HG03460 (cell line): ENCODE measurements around the gene HOMER1.

Experiments used
- ATAC-seq: cut with Tn5 transposase; IDR thresholded peaks from one replicate; pipeline ENCODE4 v1.9.1; 2021; ENCODE audit not compliant: unreplicated experiment

HOMER1 gene

GRCh38 chr5:79491690-79492317 lies 22.1 kb downstream of the HOMER1 start:
- no peak for ATAC-seq

DNA sequence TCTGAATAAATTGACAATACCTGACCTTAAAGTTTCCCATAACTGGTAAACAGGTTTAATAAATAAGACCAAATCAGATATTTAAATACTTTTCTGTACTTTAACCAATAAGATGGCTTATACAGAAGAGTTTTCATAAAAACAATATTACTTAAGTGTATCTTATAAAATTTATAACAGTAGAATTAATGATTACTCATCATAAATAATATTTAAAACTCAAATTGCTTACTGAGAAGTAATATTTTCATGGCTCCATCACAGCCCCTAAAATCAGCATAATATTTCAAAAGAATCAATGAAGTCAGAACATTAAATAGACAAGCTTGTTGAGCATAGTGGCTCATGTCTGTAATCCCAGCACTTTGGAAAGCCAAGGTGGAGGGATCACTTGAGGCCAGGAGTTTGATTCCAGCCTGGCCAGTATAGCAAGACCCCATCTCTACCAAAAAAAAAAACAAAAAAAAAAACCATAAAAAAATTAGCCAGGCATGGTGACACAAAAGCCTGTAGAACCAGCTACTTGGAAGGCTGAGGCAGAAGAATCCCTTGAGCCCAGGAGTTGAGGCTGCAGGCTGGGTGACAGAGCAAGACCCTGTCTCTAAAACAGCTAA lies 23.5 kb downstream of the HOMER1 start:
- ATAC-seq = no peak

GRCh38 chr5:79489773-79490172 lies 24.2 kb downstream of the HOMER1 start:
- no peak for ATAC-seq

GRCh38 chr5:79488775-79489174 lies 25.2 kb downstream of the HOMER1 start:
- no peak for ATAC-seq

- no peak for ATAC-seq
These were observed 25.9 kb downstream of the HOMER1 start for GRCh38 chr5:79488058-79488457.

DNA sequence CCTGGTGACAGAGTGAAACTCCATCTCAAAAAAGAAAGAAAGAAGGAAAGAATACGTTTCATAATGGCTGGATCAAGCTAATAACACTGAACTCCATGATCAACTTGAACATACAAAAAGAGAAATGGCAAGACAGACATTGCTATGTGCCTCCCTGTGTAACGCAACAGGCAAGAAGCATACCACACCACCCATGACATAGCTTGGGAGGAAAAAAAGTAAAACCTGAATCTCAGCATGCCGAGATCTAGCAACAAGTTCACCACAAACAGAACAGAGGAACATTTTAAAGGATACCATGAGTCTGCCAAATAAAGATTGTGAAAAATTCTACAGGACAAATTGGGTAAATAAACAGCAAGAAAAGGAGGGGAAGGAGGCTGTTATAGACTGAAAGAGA lies 26.7 kb downstream of the HOMER1 start:
- ATAC-seq = no peak

- ATAC-seq = no peak
These were observed 27.8 kb downstream of the HOMER1 start for GRCh38 chr5:79486116-79486515.

DNA sequence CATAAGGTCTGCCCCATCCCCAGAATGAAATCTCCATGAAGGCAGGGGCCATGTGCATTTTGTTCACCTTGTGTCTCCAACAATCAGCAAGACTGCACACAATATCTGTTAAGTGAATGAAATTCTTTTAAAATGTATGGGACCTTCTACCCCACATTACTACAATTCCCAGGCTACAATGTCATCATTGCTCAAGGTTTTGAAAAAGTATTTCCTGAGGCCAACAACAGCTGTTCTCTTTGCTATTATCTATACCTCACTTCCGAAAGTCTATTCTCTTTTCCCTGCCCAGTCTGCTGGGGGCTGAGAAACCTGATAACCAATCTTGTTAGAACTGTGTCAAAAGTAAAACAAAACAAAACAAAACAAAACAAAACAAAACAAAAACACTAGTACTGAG lies 29.2 kb downstream of the HOMER1 start:
- no peak for ATAC-seq

GRCh38 chr5:79481574-79481973 lies 32.4 kb downstream of the HOMER1 start:
- no peak for ATAC-seq

DNA sequence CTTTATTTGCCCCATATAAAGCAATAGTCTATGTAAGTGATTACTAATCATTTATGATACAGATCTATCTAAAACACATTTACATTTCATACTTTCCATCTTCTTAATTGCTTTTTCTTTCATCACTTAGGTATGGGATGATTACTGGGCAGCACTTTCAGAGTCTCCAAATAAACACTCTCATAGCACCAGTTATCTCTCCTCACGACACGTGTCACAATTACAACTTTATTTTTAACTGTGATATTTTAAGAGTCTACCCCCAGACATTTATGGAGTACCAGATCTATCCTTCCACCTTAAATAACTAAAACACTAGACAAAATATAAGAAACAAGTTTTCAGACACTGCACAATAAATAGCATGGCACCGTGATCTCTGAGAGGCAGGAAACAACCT lies 32.9 kb downstream of the HOMER1 start:
- ATAC-seq = no peak

DNA sequence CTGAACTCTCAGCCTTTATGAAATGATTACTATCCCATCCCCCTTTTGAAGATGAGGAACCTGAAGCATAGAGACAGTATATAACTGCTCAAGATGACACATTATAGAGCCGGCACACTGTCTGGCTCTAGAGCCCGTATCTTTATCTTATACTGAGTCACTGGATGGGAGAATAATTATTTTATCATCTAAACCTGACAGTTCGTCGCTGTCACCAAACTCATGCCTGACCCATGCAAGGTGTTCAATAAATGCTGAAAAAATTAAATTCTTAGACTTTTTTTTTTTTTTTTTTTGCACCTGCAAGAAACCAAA lies 38.8 kb downstream of the HOMER1 start:
- ATAC-seq = no peak

- no peak for ATAC-seq
These were observed 39.4 kb downstream of the HOMER1 start for GRCh38 chr5:79474367-79475151.

- ATAC-seq = no peak
These were observed 42.4 kb downstream of the HOMER1 start for GRCh38 chr5:79471556-79471955.

DNA sequence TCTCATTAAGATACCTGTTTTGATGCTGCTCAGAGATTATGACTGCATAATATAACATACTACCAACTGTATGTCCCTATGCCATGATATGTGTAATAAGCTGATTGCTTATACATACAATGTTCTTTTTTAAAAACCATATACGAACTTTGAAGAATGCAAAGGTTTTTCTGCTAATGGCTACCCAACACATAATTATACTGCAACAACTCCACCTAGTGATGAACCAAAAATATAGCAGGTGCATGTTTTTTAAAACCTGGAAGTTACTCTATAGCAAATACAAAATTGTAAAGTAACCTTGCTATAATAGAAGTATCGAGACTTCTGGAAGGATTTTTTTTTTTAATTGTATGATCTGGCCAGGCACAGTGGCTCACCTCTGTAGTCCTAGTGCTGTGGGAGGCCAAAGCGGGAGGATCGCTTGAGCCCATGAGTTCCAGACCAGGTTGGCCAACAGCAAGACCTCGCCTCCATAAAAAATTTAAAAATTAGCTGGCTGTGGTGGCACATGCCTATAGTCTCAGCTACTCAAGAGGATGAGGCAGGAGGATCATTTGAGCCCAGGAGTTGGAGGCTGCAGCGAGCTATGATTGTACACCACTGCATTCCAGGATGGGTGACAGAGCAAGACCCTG lies 49.1 kb downstream of the HOMER1 start:
- ATAC-seq = no peak

DNA sequence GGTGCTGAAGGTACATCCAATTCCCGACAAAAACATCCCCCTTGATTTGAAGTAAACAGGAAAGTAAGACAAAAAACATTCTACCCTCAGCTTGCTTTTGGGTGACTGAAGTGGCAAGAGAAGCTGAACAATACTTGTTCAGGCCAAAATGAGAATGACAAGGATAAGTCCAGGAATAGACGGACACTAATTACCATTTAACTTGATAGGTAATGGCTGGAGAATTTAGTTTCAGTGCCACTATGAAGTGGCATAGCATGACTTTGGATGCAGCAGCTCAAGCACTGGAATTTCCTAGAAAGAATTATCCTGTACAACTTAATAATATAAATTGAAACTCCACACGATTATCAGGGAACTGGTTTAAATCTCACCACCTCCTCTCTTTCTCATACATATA lies 49.7 kb downstream of the HOMER1 start:
- ATAC-seq = no peak

DNA sequence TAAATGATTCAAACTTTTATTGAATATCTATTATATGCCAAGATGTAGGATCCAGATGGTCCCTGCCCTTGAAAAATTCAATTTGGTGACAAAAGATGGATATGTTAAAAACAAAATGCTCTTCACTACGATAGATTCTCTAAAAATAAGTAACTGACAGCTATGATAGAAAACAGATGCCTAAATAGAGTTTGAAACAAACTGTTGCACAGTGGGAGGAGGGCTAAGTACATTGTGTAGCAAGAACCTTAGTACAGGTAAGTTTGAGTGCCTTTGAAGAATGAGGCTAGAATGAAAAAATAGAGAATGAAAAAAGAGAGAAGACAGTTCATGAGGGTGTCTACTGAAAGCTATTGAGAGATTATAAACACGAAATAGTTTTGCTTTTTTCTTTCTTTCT lies 54.3 kb downstream of the HOMER1 start:
- ATAC-seq = no peak

DNA sequence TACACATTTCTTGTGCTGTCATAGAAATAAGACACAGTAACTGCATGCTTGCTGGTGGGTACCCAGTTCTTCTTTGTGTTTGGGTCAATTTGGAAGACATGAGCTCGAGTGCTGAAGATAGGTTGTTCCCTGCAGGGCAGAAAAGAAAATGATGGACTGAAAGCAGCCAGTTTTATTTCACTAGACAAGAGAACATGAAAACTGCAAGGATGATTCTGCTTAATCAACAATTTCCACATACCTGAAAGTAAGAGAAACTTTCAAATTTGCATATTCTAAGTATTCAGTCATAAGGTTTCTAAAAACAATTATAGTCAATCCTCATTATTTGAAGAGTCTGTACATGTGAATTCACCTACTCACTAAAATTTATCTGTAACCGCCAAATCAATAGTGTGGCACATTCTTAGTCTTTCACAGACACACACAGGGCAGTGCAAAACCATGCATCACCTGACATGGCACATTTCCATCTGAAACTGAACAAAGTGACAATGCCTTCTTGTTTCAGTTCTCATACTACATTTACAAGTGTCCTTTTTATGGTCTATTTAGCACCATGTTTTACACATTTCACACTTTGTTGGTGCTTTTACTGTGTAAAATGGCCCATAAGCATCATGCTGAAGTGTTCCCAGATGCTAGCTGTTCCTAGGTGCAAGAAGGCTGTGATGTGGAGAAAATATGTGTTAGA lies 56.9 kb downstream of the HOMER1 start:
- no peak for ATAC-seq

GRCh38 chr5:79456400-79456799 lies 57.5 kb downstream of the HOMER1 start:
- no peak for ATAC-seq

DNA sequence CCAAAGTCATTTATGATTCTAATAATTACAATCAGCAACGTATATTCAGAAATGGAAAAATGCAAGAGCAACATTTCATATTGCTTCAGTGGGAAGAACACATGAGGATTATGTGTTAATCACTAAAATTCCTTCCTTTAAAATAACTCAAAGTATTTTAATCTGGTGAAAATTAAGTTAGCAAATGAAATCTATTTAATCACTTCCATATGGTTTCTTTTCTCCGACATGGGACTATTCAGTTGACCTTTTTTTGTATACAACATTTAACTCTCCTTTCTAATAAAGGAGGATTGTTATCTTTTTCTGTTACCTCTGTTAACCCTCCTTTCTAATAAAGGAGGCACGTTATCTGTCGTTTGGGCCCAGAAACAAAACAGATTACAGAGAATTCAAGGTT lies 59.9 kb downstream of the HOMER1 start:
- no peak for ATAC-seq

DNA sequence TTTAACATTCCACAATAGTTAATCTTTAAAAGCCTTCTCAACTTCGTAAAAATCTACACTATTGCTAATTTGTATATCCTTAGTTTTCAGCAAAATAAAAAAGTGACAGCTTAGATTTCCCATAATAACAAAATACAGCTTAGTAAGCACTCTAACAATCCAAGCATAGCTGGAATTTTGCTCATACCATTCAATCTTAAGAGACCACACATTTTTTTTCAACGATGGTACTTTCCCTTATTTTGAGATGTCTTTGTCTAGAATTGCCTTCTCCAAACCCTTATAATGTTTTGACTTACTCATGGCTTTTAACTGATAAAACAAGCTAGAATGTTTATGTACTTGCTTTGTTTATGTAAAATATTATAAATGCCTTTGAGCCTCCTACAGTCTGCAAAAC lies 65.6 kb downstream of the HOMER1 start:
- no peak for ATAC-seq

DNA sequence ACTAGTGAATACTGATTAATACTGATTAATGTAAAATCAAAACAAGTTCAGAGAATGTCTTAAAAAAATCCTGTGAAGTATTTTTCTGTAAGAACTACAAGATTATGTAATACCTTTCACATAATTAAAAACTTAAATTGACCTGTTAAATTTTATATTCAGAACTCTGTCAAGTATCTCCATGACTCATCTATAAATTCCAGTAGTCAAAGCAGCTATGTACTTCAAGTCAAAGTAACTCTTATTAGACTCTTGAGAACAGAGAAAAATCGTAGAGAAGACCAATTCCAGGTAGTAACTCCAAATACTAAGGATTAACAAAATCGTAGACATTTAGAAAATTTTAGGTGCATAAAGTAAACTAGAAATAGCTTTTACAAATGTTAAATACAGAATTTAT lies 77.1 kb downstream of the HOMER1 start:
- ATAC-seq = no peak
